Measurements from ENCODE around the gene ZC3H18. TPM values are rescaled to one million over a fixed set of nuclear protein-coding genes. Genes with fewer than 3 reads are reported as not detected.

ZC3H18 gene
- total RNA-seq, 1 donor from 2014 or later: 50.2 TPM

DNA sequence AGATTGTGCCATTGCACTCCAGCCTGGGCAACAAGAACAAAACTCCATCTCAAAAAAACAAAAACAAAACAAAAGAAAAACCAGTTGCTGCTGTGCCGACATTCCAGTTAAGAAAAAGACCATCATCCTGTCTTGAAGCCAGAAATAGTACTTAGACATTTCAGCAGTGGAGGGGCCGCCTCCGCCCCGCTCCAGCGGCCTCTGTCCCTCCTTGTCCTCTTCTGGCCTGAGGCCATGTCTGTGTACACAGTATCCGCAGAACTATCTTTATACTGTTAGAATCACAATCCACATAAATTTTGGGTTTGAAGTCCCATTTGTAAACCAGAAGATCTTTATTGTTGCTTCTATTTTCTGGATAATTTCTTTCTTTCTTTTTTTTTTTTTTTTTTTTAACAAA lies 24.9 kb downstream of the ZC3H18 start:
- Mint-ChIP-seq H3K27me3 (ENCODE audit: unreplicated experiment) (no peaks in the 10 kb centered on the region), H3K9me3 (ENCODE audit: unreplicated experiment) (no peaks in the 10 kb centered on the region), H3K36me3 (ENCODE audit: unreplicated experiment) (peaks cover 42% of the 10 kb centered on the region), H3K27ac (ENCODE audit: unreplicated experiment) (no peak overlapping the region), H3K4me3 (ENCODE audit: unreplicated experiment) (no peak overlapping the region), H3K4me1 (ENCODE audit: unreplicated experiment) (no peaks in the 10 kb centered on the region)
- no peak for DNase-seq (ENCODE audit: extremely low spot score, unreplicated experiment)
- TF ChIP-seq, protein P1, sequence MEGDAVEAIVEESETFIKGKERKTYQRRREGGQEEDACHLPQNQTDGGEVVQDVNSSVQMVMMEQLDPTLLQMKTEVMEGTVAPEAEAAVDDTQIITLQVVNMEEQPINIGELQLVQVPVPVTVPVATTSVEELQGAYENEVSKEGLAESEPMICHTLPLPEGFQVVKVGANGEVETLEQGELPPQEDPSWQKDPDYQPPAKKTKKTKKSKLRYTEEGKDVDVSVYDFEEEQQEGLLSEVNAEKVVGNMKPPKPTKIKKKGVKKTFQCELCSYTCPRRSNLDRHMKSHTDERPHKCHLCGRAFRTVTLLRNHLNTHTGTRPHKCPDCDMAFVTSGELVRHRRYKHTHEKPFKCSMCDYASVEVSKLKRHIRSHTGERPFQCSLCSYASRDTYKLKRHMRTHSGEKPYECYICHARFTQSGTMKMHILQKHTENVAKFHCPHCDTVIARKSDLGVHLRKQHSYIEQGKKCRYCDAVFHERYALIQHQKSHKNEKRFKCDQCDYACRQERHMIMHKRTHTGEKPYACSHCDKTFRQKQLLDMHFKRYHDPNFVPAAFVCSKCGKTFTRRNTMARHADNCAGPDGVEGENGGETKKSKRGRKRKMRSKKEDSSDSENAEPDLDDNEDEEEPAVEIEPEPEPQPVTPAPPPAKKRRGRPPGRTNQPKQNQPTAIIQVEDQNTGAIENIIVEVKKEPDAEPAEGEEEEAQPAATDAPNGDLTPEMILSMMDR (IDR thresholded peaks at IDR 0.05): no peak

DNA sequence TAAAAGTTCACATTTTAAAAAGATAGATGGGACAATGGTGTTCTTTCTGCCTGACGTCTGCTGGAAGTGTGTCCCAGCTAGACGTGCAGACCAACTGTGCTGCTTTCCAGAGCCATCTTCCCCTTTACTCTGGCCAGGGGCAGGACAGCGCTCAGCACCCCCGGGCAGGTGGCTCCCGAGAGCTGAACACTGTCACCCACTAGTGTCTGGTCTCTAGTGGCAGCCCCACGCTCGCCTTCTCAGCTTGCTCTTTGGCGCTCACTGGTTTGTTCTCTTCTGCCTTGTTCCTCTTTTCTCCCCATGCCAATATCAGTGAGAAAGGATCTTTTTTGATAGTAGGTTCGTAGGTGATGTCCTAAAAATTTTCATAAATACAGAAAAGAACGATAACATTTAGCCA lies 25.7 kb downstream of the ZC3H18 start:
- H3K27ac Mint-ChIP-seq (ENCODE audit: unreplicated experiment): no peak overlapping the region
- H3K27me3 Mint-ChIP-seq (ENCODE audit: unreplicated experiment): no peaks in the 10 kb centered on the region
- H3K4me1 Mint-ChIP-seq (ENCODE audit: unreplicated experiment): no peaks in the 10 kb centered on the region
- H3K9me3 Mint-ChIP-seq (ENCODE audit: unreplicated experiment): no peaks in the 10 kb centered on the region
- no peak for DNase-seq (ENCODE audit: extremely low spot score, unreplicated experiment)
- H3K4me3 Mint-ChIP-seq (ENCODE audit: unreplicated experiment): no peak overlapping the region
- peaks cover 46% of the 10 kb centered on the region for H3K36me3 Mint-ChIP-seq (ENCODE audit: unreplicated experiment)
- TF ChIP-seq, protein P1 (IDR thresholded peaks at IDR 0.05): no peak

DNA sequence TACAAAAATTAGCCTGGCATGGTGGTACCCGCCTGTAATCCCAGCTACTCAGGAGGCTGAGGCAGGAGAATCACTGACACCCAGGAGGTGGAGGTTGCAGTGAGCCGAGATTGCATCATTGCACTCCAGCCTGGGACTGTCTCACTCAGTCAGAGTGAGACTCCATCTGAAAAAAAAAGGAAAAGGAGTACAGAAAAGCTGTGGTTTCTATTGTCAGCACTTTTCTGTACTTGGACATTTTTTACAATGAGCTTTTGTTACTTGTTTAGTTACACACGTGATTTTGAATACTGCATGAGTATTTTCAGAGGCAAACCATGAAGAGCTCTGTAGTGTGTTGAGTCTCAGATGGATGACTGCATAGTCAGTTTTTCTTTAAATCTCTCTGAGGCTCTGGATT lies 26.3 kb downstream of the ZC3H18 start:
- TF ChIP-seq, protein P1 (IDR thresholded peaks at IDR 0.05): no peak
- no peak overlapping the region for H3K4me3 Mint-ChIP-seq (ENCODE audit: unreplicated experiment)
- no peaks in the 10 kb centered on the region for H3K9me3 Mint-ChIP-seq (ENCODE audit: unreplicated experiment)
- H3K27me3 Mint-ChIP-seq (ENCODE audit: unreplicated experiment): no peaks in the 10 kb centered on the region
- no peak overlapping the region for H3K27ac Mint-ChIP-seq (ENCODE audit: unreplicated experiment)
- H3K4me1 Mint-ChIP-seq (ENCODE audit: unreplicated experiment): no peaks in the 10 kb centered on the region
- peaks cover 48% of the 10 kb centered on the region for H3K36me3 Mint-ChIP-seq (ENCODE audit: unreplicated experiment)
- DNase-seq (ENCODE audit: extremely low spot score, unreplicated experiment): no peak

DNA sequence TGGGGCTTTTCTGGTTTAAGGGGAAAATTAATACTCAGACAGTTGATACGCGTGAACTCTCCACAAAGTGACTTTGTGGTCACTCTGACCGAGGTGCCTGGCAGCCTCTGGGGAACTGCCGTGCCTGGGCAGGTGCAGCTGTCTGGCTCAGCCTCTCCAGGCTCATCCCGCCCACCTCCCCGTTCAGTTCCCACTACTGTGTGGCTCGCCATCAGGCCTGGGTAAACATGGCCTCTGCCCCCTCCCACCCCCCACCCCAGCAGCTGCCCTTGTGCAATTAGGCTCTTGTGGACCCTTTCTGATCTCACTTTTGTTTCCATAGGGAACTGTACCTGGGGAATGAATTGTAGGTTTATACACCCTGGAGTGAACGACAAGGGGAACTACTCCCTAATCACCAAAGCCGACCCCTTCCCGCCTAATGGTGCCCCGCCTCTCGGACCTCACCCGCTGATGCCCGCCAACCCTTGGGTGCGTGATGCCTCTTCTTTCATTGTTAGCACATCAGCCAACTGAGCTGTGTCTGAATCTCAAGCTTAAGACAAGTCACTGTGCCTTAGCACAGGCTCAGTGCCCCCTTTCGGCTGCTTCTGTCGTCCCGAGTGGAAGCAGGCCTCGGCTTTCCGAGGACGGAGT lies 27.8 kb downstream of the ZC3H18 start:
- DNase-seq (ENCODE audit: extremely low spot score, unreplicated experiment): no peak
- no peaks in the 10 kb centered on the region for H3K9me3 Mint-ChIP-seq (ENCODE audit: unreplicated experiment)
- peaks cover 49% of the 10 kb centered on the region for H3K36me3 Mint-ChIP-seq (ENCODE audit: unreplicated experiment)
- H3K4me1 Mint-ChIP-seq (ENCODE audit: unreplicated experiment): no peaks in the 10 kb centered on the region
- TF ChIP-seq, protein P1 (IDR thresholded peaks at IDR 0.05): no peak
- no peak overlapping the region for H3K4me3 Mint-ChIP-seq (ENCODE audit: unreplicated experiment)
- no peak overlapping the region for H3K27ac Mint-ChIP-seq (ENCODE audit: unreplicated experiment)
- no peaks in the 10 kb centered on the region for H3K27me3 Mint-ChIP-seq (ENCODE audit: unreplicated experiment)

DNA sequence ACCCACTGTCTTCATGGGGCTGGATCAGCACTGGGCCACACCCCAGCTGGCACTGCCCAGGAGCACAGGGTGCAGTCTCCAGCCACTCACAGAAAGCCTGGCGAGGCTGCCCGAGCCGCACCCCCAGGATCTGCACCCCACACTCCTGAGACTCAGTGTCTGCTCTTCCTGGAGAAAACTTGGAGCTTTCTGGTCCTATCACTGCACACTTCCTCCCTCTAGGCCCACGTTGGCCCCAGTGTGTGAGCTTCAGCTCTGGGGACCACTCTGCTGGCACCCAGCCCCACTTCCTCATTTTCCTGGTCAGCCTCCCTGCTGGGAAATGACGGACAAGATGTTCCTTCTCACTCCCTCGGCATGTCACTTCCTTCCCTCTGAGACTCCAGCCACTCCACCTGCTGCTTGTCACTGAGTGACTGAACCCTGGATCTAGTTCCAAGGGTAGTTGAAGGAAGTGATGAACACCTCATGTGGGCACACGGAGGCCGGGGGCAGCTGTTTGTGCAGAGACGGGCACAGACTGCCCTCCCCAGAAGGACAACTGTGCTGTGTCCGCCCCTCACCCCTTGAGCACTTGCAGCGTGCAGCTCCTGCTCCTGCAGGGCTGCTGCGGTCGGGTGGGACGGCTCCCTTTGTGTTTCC lies 29.0 kb downstream of the ZC3H18 start:
- Mint-ChIP-seq H3K9me3 (ENCODE audit: unreplicated experiment) (no peaks in the 10 kb centered on the region), H3K4me3 (ENCODE audit: unreplicated experiment) (no peak overlapping the region), H3K27ac (ENCODE audit: unreplicated experiment) (no peak overlapping the region), H3K36me3 (ENCODE audit: unreplicated experiment) (peaks cover 45% of the 10 kb centered on the region), H3K4me1 (ENCODE audit: unreplicated experiment) (no peaks in the 10 kb centered on the region), H3K27me3 (ENCODE audit: unreplicated experiment) (no peaks in the 10 kb centered on the region)
- TF ChIP-seq, protein P1 (IDR thresholded peaks at IDR 0.05): no peak
- no peak for DNase-seq (ENCODE audit: extremely low spot score, unreplicated experiment)

Data from osteocyte (in vitro differentiated cells).